ENCODE measurements around the gene GYG1.

GRCh38 chr3:149010966-149011365, 19.6 kb downstream of the GYG1 start:
- no peak for TF ChIP-seq POLR2A (IDR thresholded peaks at IDR 0.05)
- no peak for TF ChIP-seq CTCF (IDR thresholded peaks at IDR 0.05)
